ENCODE measurements around the gene CRB1. TPM values are rescaled to one million over a fixed set of nuclear protein-coding genes. Genes with fewer than 3 reads are reported as not detected.

CRB1 gene
- total and polyA plus RNA-seq, 2 donors from 2014 or later, result 0.16 to 1.2 TPM

DNA sequence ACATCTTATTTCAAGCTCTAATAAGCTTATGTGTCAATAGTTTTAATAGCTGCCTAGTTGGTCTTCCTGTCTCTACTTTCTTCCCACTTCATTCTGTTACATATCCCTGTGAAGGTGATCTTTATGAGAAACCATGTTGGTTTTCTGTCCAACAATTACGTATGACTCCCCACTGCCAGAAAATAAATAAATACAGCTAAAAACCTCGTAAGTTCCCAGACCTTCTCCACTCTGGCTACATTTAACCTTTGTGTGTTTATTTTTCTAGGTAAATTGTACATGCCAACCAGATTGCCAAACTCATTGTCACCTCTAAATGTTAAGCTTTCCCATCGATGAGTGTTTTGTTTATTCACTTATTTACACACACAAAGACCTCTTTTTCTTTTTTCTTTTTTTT, 147.2 kb downstream of the CRB1 start:
- no peak overlapping the region for H3K4me3 ChIP-seq (ENCODE audit: low read length in 3 of 3)
- no peaks in the 10 kb centered on the region for H3K27me3 ChIP-seq (ENCODE audit: control insufficient read depth, insufficient read depth, low read length)
- no peak overlapping the region for H3K9ac ChIP-seq (ENCODE audit: low read length in 3 of 3)
- DNase-seq (no peak), FAIRE-seq (no peak)
- no peak for TF ChIP-seq CTCF (IDR thresholded peaks at IDR 0.05; ENCODE audit: borderline replicate concordance, extremely low read depth, insufficient read depth)
- H3K9me3 ChIP-seq (ENCODE audit: control insufficient read depth in 2 of 3, insufficient read depth in 1 of 3, low read length in 3 of 3), result no peaks in the 10 kb centered on the region
- intact Hi-C loops (cut with DNase I), result no loop called here
- no peak overlapping the region for H3K27ac ChIP-seq (ENCODE audit: low read depth in 2 of 2, low read length in 2 of 2)
- H3K4me1 ChIP-seq (ENCODE audit: control insufficient read depth in 2 of 3, insufficient read depth in 2 of 3, low read depth in 1 of 3, low read length in 3 of 3), result no peaks in the 10 kb centered on the region
- H3K36me3 ChIP-seq (ENCODE audit: control insufficient read depth in 2 of 3, insufficient read depth in 3 of 3, low read length in 3 of 3), result no peaks in the 10 kb centered on the region

DNA sequence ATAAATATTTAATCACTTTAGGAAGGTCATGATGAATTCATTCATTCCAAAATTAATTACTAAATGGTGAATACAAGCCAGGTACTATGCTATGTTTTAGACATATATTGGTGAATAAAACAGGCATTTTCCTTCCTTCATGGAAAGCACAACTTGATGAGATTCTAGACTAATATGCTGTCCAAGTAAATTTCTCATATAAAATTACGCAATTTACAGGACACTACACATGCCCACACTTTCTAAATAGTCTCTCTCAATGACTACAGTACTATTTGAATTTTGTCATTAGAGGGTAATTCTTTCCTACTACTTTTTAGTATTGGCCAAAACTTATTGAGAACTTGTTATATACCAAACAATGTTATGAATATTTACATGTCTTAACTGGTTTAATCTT, 150.6 kb downstream of the CRB1 start:
- no peak for FAIRE-seq
- Histone ChIP-seq H3K9me3 (ENCODE audit: control insufficient read depth in 2 of 3, insufficient read depth in 1 of 3, low read length in 3 of 3) (no peaks in the 10 kb centered on the region), H3K27ac (ENCODE audit: low read depth in 2 of 2, low read length in 2 of 2) (no peak overlapping the region), H3K9ac (ENCODE audit: low read length in 3 of 3) (no peak overlapping the region), H3K4me1 (ENCODE audit: control insufficient read depth in 2 of 3, insufficient read depth in 2 of 3, low read depth in 1 of 3, low read length in 3 of 3) (no peaks in the 10 kb centered on the region), H3K36me3 (ENCODE audit: control insufficient read depth in 2 of 3, insufficient read depth in 3 of 3, low read length in 3 of 3) (no peaks in the 10 kb centered on the region), H3K27me3 (ENCODE audit: control insufficient read depth, insufficient read depth, low read length) (no peaks in the 10 kb centered on the region), H3K4me3 (ENCODE audit: low read length in 3 of 3) (no peak overlapping the region)
- no peak for TF ChIP-seq CTCF (IDR thresholded peaks at IDR 0.05; ENCODE audit: borderline replicate concordance, extremely low read depth, insufficient read depth)
- no peak for DNase-seq
- intact Hi-C loops (cut with DNase I), result no loop called here

- Histone ChIP-seq H3K27me3 (ENCODE audit: control insufficient read depth, insufficient read depth, low read length) (no peaks in the 10 kb centered on the region), H3K4me1 (ENCODE audit: control insufficient read depth in 2 of 3, insufficient read depth in 2 of 3, low read depth in 1 of 3, low read length in 3 of 3) (no peaks in the 10 kb centered on the region), H3K36me3 (ENCODE audit: control insufficient read depth in 2 of 3, insufficient read depth in 3 of 3, low read length in 3 of 3) (no peaks in the 10 kb centered on the region), H3K9me3 (ENCODE audit: control insufficient read depth in 2 of 3, insufficient read depth in 1 of 3, low read length in 3 of 3) (no peaks in the 10 kb centered on the region), H3K4me3 (ENCODE audit: low read length in 3 of 3) (no peak overlapping the region), H3K9ac (ENCODE audit: low read length in 3 of 3) (no peak overlapping the region), H3K27ac (ENCODE audit: low read depth in 2 of 2, low read length in 2 of 2) (no peak overlapping the region)
- no peak for FAIRE-seq
- no peak for DNase-seq
- intact Hi-C loops (cut with DNase I), result no loop called here
- no peak for TF ChIP-seq CTCF (IDR thresholded peaks at IDR 0.05; ENCODE audit: borderline replicate concordance, extremely low read depth, insufficient read depth)
Observed at GRCh38 chr1:197422993-197423392, 154.9 kb downstream of the CRB1 start.

- TF ChIP-seq CTCF (IDR thresholded peaks at IDR 0.05; ENCODE audit: borderline replicate concordance, extremely low read depth, insufficient read depth), result no peak
- no peaks in the 10 kb centered on the region for H3K36me3 ChIP-seq (ENCODE audit: control insufficient read depth in 2 of 3, insufficient read depth in 3 of 3, low read length in 3 of 3)
- no peak overlapping the region for H3K9ac ChIP-seq (ENCODE audit: low read length in 3 of 3)
- intact Hi-C loops (cut with DNase I), result no loop called here
- H3K27ac ChIP-seq (ENCODE audit: low read depth in 2 of 2, low read length in 2 of 2), result no peak overlapping the region
- H3K9me3 ChIP-seq (ENCODE audit: control insufficient read depth in 2 of 3, insufficient read depth in 1 of 3, low read length in 3 of 3), result no peaks in the 10 kb centered on the region
- no peaks in the 10 kb centered on the region for H3K4me1 ChIP-seq (ENCODE audit: control insufficient read depth in 2 of 3, insufficient read depth in 2 of 3, low read depth in 1 of 3, low read length in 3 of 3)
- no peaks in the 10 kb centered on the region for H3K27me3 ChIP-seq (ENCODE audit: control insufficient read depth, insufficient read depth, low read length)
- no peak for FAIRE-seq
- H3K4me3 ChIP-seq (ENCODE audit: low read length in 3 of 3), result no peak overlapping the region
- DNase-seq, result no peak
Observed at GRCh38 chr1:197424380-197424779, 156.3 kb downstream of the CRB1 start.

All from kidney (tissue), 14 donors.